ENCODE results near the gene CDKAL1. TPM values are rescaled to one million over a fixed set of nuclear protein-coding genes. Genes with fewer than 3 reads are reported as not detected.
"Not testable (repeated sequence)": the region's sequence is repeated elsewhere in the genome, so short reads cannot be mapped to it uniquely, and the experiment has no call there.

CDKAL1 gene
- total RNA-seq, 1 donor from 2014 or later, result 11.3 TPM

GRCh38 chr6:20584100-20584731, 50.0 kb downstream of the CDKAL1 start:
- H3K27ac ChIP-seq, result no peak overlapping the region
- intact Hi-C loops (cut with DNase I), result no loop called here
- H3K9me3 ChIP-seq, result no peaks in the 10 kb centered on the region
- H3K27me3 ChIP-seq, result no peaks in the 10 kb centered on the region
- no peak for TF ChIP-seq POLR2A (IDR thresholded peaks at IDR 0.05)
- no peak for TF ChIP-seq CTCF (IDR thresholded peaks at IDR 0.05)
- no peak for TF ChIP-seq POLR2AphosphoS5 (IDR thresholded peaks at IDR 0.05; ENCODE audit: insufficient read depth in 1 of 2, low read depth in 1 of 2)
- no peaks in the 10 kb centered on the region for H3K4me1 ChIP-seq
- no peaks in the 10 kb centered on the region for H3K36me3 ChIP-seq
- H3K4me3 ChIP-seq, result no peak overlapping the region
- no peak for DNase-seq (ENCODE audit: extremely low spot score in 2 of 2)

- Histone ChIP-seq H3K27ac (no peak overlapping the region), H3K9me3 (no peaks in the 10 kb centered on the region), H3K27me3 (no peaks in the 10 kb centered on the region), H3K36me3 (no peaks in the 10 kb centered on the region), H3K4me1 (no peaks in the 10 kb centered on the region), H3K4me3 (no peak overlapping the region)
- TF ChIP-seq POLR2A (IDR thresholded peaks at IDR 0.05) (no peak), POLR2AphosphoS5 (IDR thresholded peaks at IDR 0.05; ENCODE audit: insufficient read depth in 1 of 2, low read depth in 1 of 2) (no peak), CTCF (IDR thresholded peaks at IDR 0.05) (no peak)
- intact Hi-C loops (cut with DNase I), result no loop called here
- DNase-seq (ENCODE audit: extremely low spot score in 2 of 2), result no peak
Measured at GRCh38 chr6:20589266-20589665, 55.0 kb downstream of the CDKAL1 start.

- intact Hi-C loops (cut with DNase I); H3K27ac ChIP-seq; H3K4me1 ChIP-seq; H3K36me3 ChIP-seq; DNase-seq (ENCODE audit: extremely low spot score in 2 of 2); H3K9me3 ChIP-seq; H3K27me3 ChIP-seq; H3K4me3 ChIP-seq: not testable (repeated sequence)
Measured at GRCh38 chr6:20590476-20590875, 56.2 kb downstream of the CDKAL1 start.

- DNase-seq (ENCODE audit: extremely low spot score in 2 of 2); H3K36me3 ChIP-seq; H3K4me1 ChIP-seq; H3K4me3 ChIP-seq; intact Hi-C loops (cut with DNase I); H3K27ac ChIP-seq; H3K27me3 ChIP-seq; H3K9me3 ChIP-seq: not testable (repeated sequence)
Measured at GRCh38 chr6:20594299-20594853, 60.1 kb downstream of the CDKAL1 start.

- H3K4me3 ChIP-seq, result no peak overlapping the region
- TF ChIP-seq POLR2AphosphoS5 (IDR thresholded peaks at IDR 0.05; ENCODE audit: insufficient read depth in 1 of 2, low read depth in 1 of 2), result no peak
- TF ChIP-seq POLR2A (IDR thresholded peaks at IDR 0.05), result no peak
- TF ChIP-seq CTCF (IDR thresholded peaks at IDR 0.05), result no peak
Measured at GRCh38 chr6:20599302-20600051, 65.2 kb downstream of the CDKAL1 start.

GRCh38 chr6:20600831-20601230, 66.6 kb downstream of the CDKAL1 start:
- Histone ChIP-seq H3K9me3 (no peaks in the 10 kb centered on the region), H3K36me3 (peaks cover 0 to 2% of the 10 kb centered on the region in 2 donors), H3K27ac (no peak overlapping the region), H3K4me1 (no peaks in the 10 kb centered on the region), H3K27me3 (no peaks in the 10 kb centered on the region), H3K4me3 (no peak overlapping the region)
- no peak for DNase-seq (ENCODE audit: extremely low spot score in 2 of 2)
- TF ChIP-seq POLR2AphosphoS5 (IDR thresholded peaks at IDR 0.05; ENCODE audit: insufficient read depth in 1 of 2, low read depth in 1 of 2), result no peak
- no peak for TF ChIP-seq POLR2A (IDR thresholded peaks at IDR 0.05)
- no peak for TF ChIP-seq CTCF (IDR thresholded peaks at IDR 0.05)
- intact Hi-C loops (cut with DNase I), result no loop called here

More at GRCh38 chr6:20599302-20600051, 65.2 kb downstream of the CDKAL1 start:
- no peak for DNase-seq (ENCODE audit: extremely low spot score in 2 of 2)
- no peaks in the 10 kb centered on the region for H3K4me1 ChIP-seq
- H3K36me3 ChIP-seq, result peaks cover 0 to 3% of the 10 kb centered on the region in 2 donors
- H3K27me3 ChIP-seq, result no peaks in the 10 kb centered on the region
- H3K27ac ChIP-seq, result no peak overlapping the region
- intact Hi-C loops (cut with DNase I), result no loop called here
- no peaks in the 10 kb centered on the region for H3K9me3 ChIP-seq

Measured in vagina (tissue), 2 donors.